22Rv1 (cell line): Measurements from ENCODE around the gene ZNF750.

Experiments
- H3K27ac ChIP-seq: fragments of 450-650 bp; 2 replicates; pipeline ENCODE4 v1.5.1; 2017
- ZFX ChIP-seq: fragments of 450-650 bp; IDR thresholded peaks from 2 replicates; pipeline ENCODE4 v1.6.1; 2017; ENCODE audit warnings: antibody characterized with exemption, borderline replicate concordance
- TF ChIP-seq, protein P1 (sequence below): fragments of 450-650 bp; IDR thresholded peaks from 2 replicates; pipeline ENCODE4 v1.5.1; 2017; ENCODE audit warnings: mild to moderate bottlenecking

The ZNF750 gene

GRCh38 chr17:82813299-82814051 is 26.3 kb downstream of the ZNF750 start:
- TF ChIP-seq, protein P1, sequence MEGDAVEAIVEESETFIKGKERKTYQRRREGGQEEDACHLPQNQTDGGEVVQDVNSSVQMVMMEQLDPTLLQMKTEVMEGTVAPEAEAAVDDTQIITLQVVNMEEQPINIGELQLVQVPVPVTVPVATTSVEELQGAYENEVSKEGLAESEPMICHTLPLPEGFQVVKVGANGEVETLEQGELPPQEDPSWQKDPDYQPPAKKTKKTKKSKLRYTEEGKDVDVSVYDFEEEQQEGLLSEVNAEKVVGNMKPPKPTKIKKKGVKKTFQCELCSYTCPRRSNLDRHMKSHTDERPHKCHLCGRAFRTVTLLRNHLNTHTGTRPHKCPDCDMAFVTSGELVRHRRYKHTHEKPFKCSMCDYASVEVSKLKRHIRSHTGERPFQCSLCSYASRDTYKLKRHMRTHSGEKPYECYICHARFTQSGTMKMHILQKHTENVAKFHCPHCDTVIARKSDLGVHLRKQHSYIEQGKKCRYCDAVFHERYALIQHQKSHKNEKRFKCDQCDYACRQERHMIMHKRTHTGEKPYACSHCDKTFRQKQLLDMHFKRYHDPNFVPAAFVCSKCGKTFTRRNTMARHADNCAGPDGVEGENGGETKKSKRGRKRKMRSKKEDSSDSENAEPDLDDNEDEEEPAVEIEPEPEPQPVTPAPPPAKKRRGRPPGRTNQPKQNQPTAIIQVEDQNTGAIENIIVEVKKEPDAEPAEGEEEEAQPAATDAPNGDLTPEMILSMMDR: no peak
- no peak for TF ChIP-seq ZFX
- no peak overlapping the region for H3K27ac ChIP-seq

GRCh38 chr17:82812601-82813000 is 27.2 kb downstream of the ZNF750 start:
- TF ChIP-seq, protein P1: no peak
- no peak for TF ChIP-seq ZFX
- H3K27ac ChIP-seq: no peak overlapping the region

GRCh38 chr17:82812058-82812457 is 27.8 kb downstream of the ZNF750 start:
- no peak overlapping the region for H3K27ac ChIP-seq
- TF ChIP-seq, protein P1: no peak
- no peak for TF ChIP-seq ZFX

- no peak overlapping the region for H3K27ac ChIP-seq
- TF ChIP-seq, protein P1: no peak
- TF ChIP-seq ZFX: no peak
Observed at GRCh38 chr17:82810644-82811430, 29.0 kb downstream of the ZNF750 start.

- no peak for TF ChIP-seq ZFX
- TF ChIP-seq, protein P1: no peak
Observed at GRCh38 chr17:82808921-82809905, 30.6 kb downstream of the ZNF750 start.

DNA sequence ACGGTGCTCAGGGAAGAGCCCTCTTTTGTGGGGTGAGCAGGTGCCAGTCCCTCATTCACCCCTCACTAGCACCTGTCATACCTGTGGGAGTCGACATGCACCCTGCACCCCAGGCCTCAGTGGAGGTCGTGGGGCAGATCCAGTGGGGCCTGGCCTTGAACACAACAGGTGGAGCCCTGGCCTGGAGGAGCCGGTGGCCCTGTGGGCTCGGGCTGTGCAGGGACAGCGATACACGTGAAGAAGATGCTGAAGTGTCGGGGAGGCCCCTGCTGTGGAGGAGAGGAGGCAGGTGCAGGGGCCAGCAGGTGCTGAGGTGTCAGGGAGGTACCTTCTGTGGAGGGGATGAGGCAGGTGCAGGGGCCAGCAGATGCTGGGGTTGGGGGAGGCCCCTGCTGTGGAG is 31.8 kb downstream of the ZNF750 start:
- no peak for TF ChIP-seq ZFX
- TF ChIP-seq, protein P1: no peak
- H3K27ac ChIP-seq: no peak overlapping the region

More at GRCh38 chr17:82808921-82809905, 30.6 kb downstream of the ZNF750 start:
- H3K27ac ChIP-seq: no peak overlapping the region
